Measurements from ENCODE around the gene BRWD1.

Gene BRWD1

DNA sequence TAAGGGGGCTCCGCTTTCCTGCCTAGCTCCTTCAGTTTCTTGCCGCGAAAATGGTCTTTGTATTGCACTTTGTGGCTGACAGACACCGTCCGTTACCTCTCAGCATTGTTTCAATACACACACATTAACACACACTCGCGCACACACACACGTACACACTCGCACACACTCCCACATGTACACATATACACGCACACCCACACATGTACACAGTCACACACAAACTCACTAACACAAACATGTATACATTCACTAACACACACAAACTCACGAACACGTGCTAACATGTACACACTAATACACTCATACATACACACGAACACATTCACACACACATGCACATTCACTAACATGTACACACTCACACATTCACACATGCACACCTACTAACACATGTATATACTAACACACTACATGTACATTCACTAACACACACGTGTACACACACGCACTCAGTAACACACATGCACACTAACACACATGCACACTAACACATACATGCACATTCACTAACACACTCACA lies 179.1 kb downstream of the BRWD1 start:
- DNase-seq (ENCODE audit: low spot score) = no peak
